ENCODE measurements around the gene ADAMTS17.

- TF ChIP-seq CTCF (IDR thresholded peaks at IDR 0.05 in 2 of 3, conservative IDR thresholded peaks at IDR 0.05 in 1 of 3; ENCODE audit: insufficient read depth in 2 of 3, low read depth in 1 of 3, low read length in 3 of 3) (no peak), SNAPC5 (CRISPR knock-in tag; IDR thresholded peaks at IDR 0.05) (no peak)
These were observed 378.5 kb downstream of the ADAMTS17 start for GRCh38 chr15:99963096-99963825.
